Umbilical cord (tissue), 2 donors: Measurements from ENCODE around the gene FHOD3. TPM values are rescaled to one million over a fixed set of nuclear protein-coding genes. Genes with fewer than 3 reads are reported as not detected.
"Not testable (repeated sequence)": the region's sequence is repeated elsewhere in the genome, so short reads cannot be mapped to it uniquely, and the experiment has no call there.

Experiments used
- DNase-seq: peaks from one replicate; pipeline ENCODE4 v3.0.0-alpha.2; 2015; ENCODE audit warnings: low spot score
- total RNA-seq: library from RNA; depleted of rRNA; stranded (reverse); fragments of >200 nt; gene quantifications from one replicate; pipeline ENCODE4 v1.2.3, GENCODE V29; 2014; ENCODE audit warnings: low replicate concordance; ENCODE audit not compliant: insufficient read depth

FHOD3 gene
- total RNA-seq, 1 donor from 2014 or later: 59.7 TPM

- no peak for DNase-seq
These were observed 246.6 kb downstream of the FHOD3 start for GRCh38 chr18:36543991-36544725.

GRCh38 chr18:36545821-36546427 is 248.4 kb downstream of the FHOD3 start:
- DNase-seq: peak; percentile 35

GRCh38 chr18:36546876-36547275 is 249.4 kb downstream of the FHOD3 start:
- no peak for DNase-seq

- no peak for DNase-seq
These were observed 250.0 kb downstream of the FHOD3 start for GRCh38 chr18:36547544-36547943.

- not testable (repeated sequence) for DNase-seq
These were observed 253.8 kb downstream of the FHOD3 start for GRCh38 chr18:36551274-36551673.

- DNase-seq: peak; percentile 41
These were observed 260.7 kb downstream of the FHOD3 start for GRCh38 chr18:36558234-36558633.

GRCh38 chr18:36559149-36559857 is 261.8 kb downstream of the FHOD3 start:
- no peak for DNase-seq

- DNase-seq: no peak
These were observed 262.7 kb downstream of the FHOD3 start for GRCh38 chr18:36560187-36560586.

- no peak for DNase-seq
These were observed 263.5 kb downstream of the FHOD3 start for GRCh38 chr18:36561046-36561445.

- no peak for DNase-seq
These were observed 267.3 kb downstream of the FHOD3 start for GRCh38 chr18:36564841-36565240.

- DNase-seq: no peak
These were observed 270.3 kb downstream of the FHOD3 start for GRCh38 chr18:36567800-36568199.

- DNase-seq: no peak
These were observed 271.0 kb downstream of the FHOD3 start for GRCh38 chr18:36568487-36568886.

- peak; percentile 71 for DNase-seq
These were observed 274.8 kb downstream of the FHOD3 start for GRCh38 chr18:36572135-36572856.

- no peak for DNase-seq
These were observed 278.8 kb downstream of the FHOD3 start for GRCh38 chr18:36576339-36576738.

GRCh38 chr18:36578871-36579710 is 281.6 kb downstream of the FHOD3 start:
- DNase-seq: no peak

GRCh38 chr18:36580266-36580665 is 282.8 kb downstream of the FHOD3 start:
- DNase-seq: no peak

- DNase-seq: no peak
These were observed 283.6 kb downstream of the FHOD3 start for GRCh38 chr18:36580874-36581750.

- DNase-seq: no peak
These were observed 285.7 kb downstream of the FHOD3 start for GRCh38 chr18:36582988-36583745.

GRCh38 chr18:36589857-36590543 is 292.5 kb downstream of the FHOD3 start:
- DNase-seq: peak; percentile 32
